K562 (cell line): Measurements from ENCODE around the gene CYP2R1. TPM values are rescaled to one million over a fixed set of nuclear protein-coding genes. Genes with fewer than 3 reads are reported as not detected.
A peak's percentile ranks its signal among the peaks of the same experiment; 100 is the strongest.

Experiments used
- BACH1 ChIP-seq: fragments of 200-800 bp; sonication (Bioruptor generic); IDR thresholded peaks from 2 replicates; pipeline ENCODE4 v1.6.1; 2016; ENCODE audit warnings: missing genetic modification characterization, missing compliant biosample characterization
- HDAC8 ChIP-seq: fragments of 450-650 bp; IDR thresholded peaks from 2 replicates; pipeline ENCODE4 v1.6.1; 2016; ENCODE audit warnings: mild to moderate bottlenecking, missing genetic modification characterization, moderate library complexity, missing compliant biosample characterization
- HMBOX1 ChIP-seq: sonication (generic); IDR thresholded peaks from 2 replicates; pipeline ENCODE4 v1.6.1; 2016
- HSF4 ChIP-seq: fragments of 250-450 bp; sonication (Bioruptor Pico); IDR thresholded peaks from 2 replicates; pipeline ENCODE4 v2.1.2; 2022; ENCODE audit warnings: mild to moderate bottlenecking, moderate library complexity, borderline replicate concordance
- SAFB ChIP-seq: fragments of 200-400 bp; formaldehyde crosslinking; IDR thresholded peaks from 2 replicates; pipeline ENCODE4 v1.6.1; 2017; ENCODE audit warnings: low read depth, low read length, borderline replicate concordance
- SIRT6 ChIP-seq: IDR thresholded peaks from one replicate; pipeline ENCODE4 v1.6.1; 2012; ENCODE audit warnings: low read depth, mild to moderate bottlenecking, control low read depth, inconsistent platforms, low read length, moderate library complexity
- SMAD1 ChIP-seq: fragments of 150-350 bp; IDR thresholded peaks from 2 replicates; pipeline ENCODE4 v1.6.1; 2014; ENCODE audit warnings: low read length, low read depth; ENCODE audit not compliant: partially characterized antibody
- SPI1 ChIP-seq: IDR thresholded peaks from 2 replicates; pipeline ENCODE4 v1.6.1; 2011; ENCODE audit warnings: low read depth, low read length, control low read depth, borderline replicate concordance
- ZNF316 ChIP-seq: fragments of 450-650 bp; IDR thresholded peaks from 2 replicates; pipeline ENCODE4 v1.6.1; 2016
- ZNF79 ChIP-seq: fragments of 250-450 bp; sonication (Bioruptor Pico); IDR thresholded peaks from 2 replicates; pipeline ENCODE4 v1.4.0; 2020; ENCODE audit warnings: low read depth, mild to moderate bottlenecking, moderate library complexity
- polyA plus RNA-seq, 8 experiments: library from polyadenylated mRNA; depleted of rRNA in 4 of 8; stranded (reverse) in 5 of 8; unstranded in 3 of 8; fragments of >200 nt; fragmentation: Nextera tagmentation in 2 of 8; fragmentation: Illumina TruSeq in 1 of 8; extraction: Ambion mirVana in 2 of 8; extraction: Trizol in 1 of 8; gene quantifications; 2 replicates each; pipeline versions ENCODE4 v1.2.1 to v1.2.3, GENCODE V29; 2011 to 2014; ENCODE audit warnings: inconsistent platforms in 1 of 8, missing spikeins in 1 of 8
- total RNA-seq, 7 experiments: library from RNA; depleted of rRNA in 6 of 7; stranded (reverse); fragments of >200 nt in 6 of 7; fragmentation: Illumina TruSeq in 2 of 7; extraction: Trizol in 2 of 7; gene quantifications; 2 replicates each; pipeline versions ENCODE4 v1.2.1 to v1.2.3, GENCODE V29; 2011 to 2021; ENCODE audit warnings: low replicate concordance in 1 of 7
- TF ChIP-seq, protein P1 (sequence below): sonication (generic); formaldehyde crosslinking; IDR thresholded peaks from 2 replicates; pipeline ENCODE4 v1.8.1; 2023; ENCODE audit warnings: mild to moderate bottlenecking, missing genetic modification reagents
- TF ChIP-seq, protein P2 (sequence below), 3 experiments: fragments of 200-800 bp in 1 of 3; fragments of 250-450 bp in 1 of 3; fragments of 450-650 bp in 1 of 3; sonication (Bioruptor Pico) in 1 of 3; sonication (Bioruptor generic) in 1 of 3; formaldehyde crosslinking in 1 of 3; IDR thresholded peaks; 2 replicates each; pipeline versions ENCODE4 v1.6.1 to v1.8.0; 2016 to 2022; ENCODE audit warnings: mild to moderate bottlenecking in 2 of 3, missing genetic modification characterization in 2 of 3, missing compliant biosample characterization in 1 of 3, moderate library complexity in 1 of 3
- TF ChIP-seq, protein P3 (sequence below): fragments of 450-650 bp; formaldehyde crosslinking; IDR thresholded peaks from 2 replicates; pipeline ENCODE4 v1.4.0; 2022; ENCODE audit warnings: missing genetic modification characterization

CYP2R1 gene
- total and polyA plus RNA-seq, 9 of the 15 experiments (the other 6 are each of a cell fraction or from before 2014, with no cell fraction given), result 19.4 to 40.5 (median 29.4) TPM

- TF ChIP-seq SIRT6, result no peak
- TF ChIP-seq HMBOX1, result peak; percentile 55
- no peak for TF ChIP-seq SMAD1
- TF ChIP-seq, protein P1, sequence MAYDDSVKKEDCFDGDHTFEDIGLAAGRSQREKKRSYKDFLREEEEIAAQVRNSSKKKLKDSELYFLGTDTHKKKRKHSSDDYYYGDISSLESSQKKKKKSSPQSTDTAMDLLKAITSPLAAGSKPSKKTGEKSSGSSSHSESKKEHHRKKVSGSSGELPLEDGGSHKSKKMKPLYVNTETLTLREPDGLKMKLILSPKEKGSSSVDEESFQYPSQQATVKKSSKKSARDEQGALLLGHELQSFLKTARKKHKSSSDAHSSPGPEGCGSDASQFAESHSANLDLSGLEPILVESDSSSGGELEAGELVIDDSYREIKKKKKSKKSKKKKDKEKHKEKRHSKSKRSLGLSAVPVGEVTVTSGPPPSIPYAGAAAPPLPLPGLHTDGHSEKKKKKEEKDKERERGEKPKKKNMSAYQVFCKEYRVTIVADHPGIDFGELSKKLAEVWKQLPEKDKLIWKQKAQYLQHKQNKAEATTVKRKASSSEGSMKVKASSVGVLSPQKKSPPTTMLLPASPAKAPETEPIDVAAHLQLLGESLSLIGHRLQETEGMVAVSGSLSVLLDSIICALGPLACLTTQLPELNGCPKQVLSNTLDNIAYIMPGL (CRISPR knock-in tag), result no peak
- TF ChIP-seq HDAC8 (tag), result no peak
- TF ChIP-seq SAFB, result no peak
- TF ChIP-seq, protein P2, sequence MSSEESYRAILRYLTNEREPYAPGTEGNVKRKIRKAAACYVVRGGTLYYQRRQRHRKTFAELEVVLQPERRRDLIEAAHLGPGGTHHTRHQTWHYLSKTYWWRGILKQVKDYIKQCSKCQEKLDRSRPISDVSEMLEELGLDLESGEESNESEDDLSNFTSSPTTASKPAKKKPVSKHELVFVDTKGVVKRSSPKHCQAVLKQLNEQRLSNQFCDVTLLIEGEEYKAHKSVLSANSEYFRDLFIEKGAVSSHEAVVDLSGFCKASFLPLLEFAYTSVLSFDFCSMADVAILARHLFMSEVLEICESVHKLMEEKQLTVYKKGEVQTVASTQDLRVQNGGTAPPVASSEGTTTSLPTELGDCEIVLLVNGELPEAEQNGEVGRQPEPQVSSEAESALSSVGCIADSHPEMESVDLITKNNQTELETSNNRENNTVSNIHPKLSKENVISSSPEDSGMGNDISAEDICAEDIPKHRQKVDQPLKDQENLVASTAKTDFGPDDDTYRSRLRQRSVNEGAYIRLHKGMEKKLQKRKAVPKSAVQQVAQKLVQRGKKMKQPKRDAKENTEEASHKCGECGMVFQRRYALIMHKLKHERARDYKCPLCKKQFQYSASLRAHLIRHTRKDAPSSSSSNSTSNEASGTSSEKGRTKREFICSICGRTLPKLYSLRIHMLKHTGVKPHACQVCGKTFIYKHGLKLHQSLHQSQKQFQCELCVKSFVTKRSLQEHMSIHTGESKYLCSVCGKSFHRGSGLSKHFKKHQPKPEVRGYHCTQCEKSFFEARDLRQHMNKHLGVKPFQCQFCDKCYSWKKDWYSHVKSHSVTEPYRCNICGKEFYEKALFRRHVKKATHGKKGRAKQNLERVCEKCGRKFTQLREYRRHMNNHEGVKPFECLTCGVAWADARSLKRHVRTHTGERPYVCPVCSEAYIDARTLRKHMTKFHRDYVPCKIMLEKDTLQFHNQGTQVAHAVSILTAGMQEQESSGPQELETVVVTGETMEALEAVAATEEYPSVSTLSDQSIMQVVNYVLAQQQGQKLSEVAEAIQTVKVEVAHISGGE (CRISPR knock-in tag; IDR thresholded peaks at IDR 0.05), result no peak
- no peak for TF ChIP-seq SPI1
- TF ChIP-seq, protein P3, sequence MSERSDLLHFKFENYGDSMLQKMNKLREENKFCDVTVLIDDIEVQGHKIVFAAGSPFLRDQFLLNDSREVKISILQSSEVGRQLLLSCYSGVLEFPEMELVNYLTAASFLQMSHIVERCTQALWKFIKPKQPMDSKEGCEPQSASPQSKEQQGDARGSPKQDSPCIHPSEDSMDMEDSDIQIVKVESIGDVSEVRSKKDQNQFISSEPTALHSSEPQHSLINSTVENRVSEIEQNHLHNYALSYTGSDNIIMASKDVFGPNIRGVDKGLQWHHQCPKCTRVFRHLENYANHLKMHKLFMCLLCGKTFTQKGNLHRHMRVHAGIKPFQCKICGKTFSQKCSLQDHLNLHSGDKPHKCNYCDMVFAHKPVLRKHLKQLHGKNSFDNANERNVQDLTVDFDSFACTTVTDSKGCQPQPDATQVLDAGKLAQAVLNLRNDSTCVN (CRISPR knock-in tag), result no peak
- no peak for TF ChIP-seq ZNF316
- no peak for TF ChIP-seq ZNF79 (CRISPR knock-in tag)
- TF ChIP-seq BACH1 (tag), result no peak
- no peak for TF ChIP-seq HSF4 (CRISPR knock-in tag)
- TF ChIP-seq, all 486 proteins: peak for 9
Observed at GRCh38 chr11:14908214-14908880, 16.3 kb upstream of the CYP2R1 start (continued).
